GM12801 (cell line): ENCODE data around the gene HOMER3.

ENCODE experiments used
- CTCF ChIP-seq: IDR thresholded peaks from one replicate; pipeline ENCODE4 v1.5.1; 2011; ENCODE audit warnings: control low read depth; ENCODE audit not compliant: insufficient read length; ENCODE audit errors: extremely low read depth

The HOMER3 gene

GRCh38 chr19:18886972-18887371, 54.0 kb downstream of the HOMER3 start:
- TF ChIP-seq CTCF: no peak

GRCh38 chr19:18883526-18884304, 57.3 kb downstream of the HOMER3 start:
- TF ChIP-seq CTCF: no peak

- no peak for TF ChIP-seq CTCF
These were observed 59.5 kb downstream of the HOMER3 start for GRCh38 chr19:18881491-18881890.

- no peak for TF ChIP-seq CTCF
These were observed 61.2 kb downstream of the HOMER3 start for GRCh38 chr19:18879579-18880373.
